Measurements from ENCODE around the gene RAB20.

GRCh38 chr13:110589793-110590390 lies 28.4 kb upstream of the RAB20 start:
- TF ChIP-seq EZH2 (IDR thresholded peaks at IDR 0.05; ENCODE audit: insufficient read depth, poor library complexity, severe bottlenecking) (no peak), EZH2phosphoT487 (IDR thresholded peaks at IDR 0.05; ENCODE audit: insufficient read depth, low read depth) (no peak)
